SU-DHL-6 (cell line): ENCODE results near the gene HTR3C.

Experiments used
- H2AFZ ChIP-seq: fragments of 200-600 bp; sonication (generic); 2 replicates; pipeline ENCODE4 v1.6.1; 2014; ENCODE audit warnings: low read depth, mild to moderate bottlenecking, moderate library complexity, mixed read lengths, antibody characterized with exemption, low read length; ENCODE audit not compliant: severe bottlenecking
- H3F3A ChIP-seq: fragments of 200-600 bp; shearing (Covaris generic); 2 replicates; pipeline ENCODE4 v1.6.0; 2016; ENCODE audit warnings: antibody characterized with exemption, mild to moderate bottlenecking; ENCODE audit not compliant: insufficient read depth
- H3K27ac ChIP-seq: fragments of 200-600 bp; sonication (generic); 2 replicates; pipeline ENCODE4 v1.5.1; 2016; ENCODE audit warnings: low read depth, mild to moderate bottlenecking, low read length, moderate library complexity, mixed read lengths
- H3K27me3 ChIP-seq: fragments of 200-600 bp; sonication (generic), shearing (Covaris generic); 2 replicates; pipeline ENCODE4 v1.6.0; 2014; ENCODE audit warnings: mild to moderate bottlenecking, low read length
- H3K36me3 ChIP-seq: fragments of 200-600 bp; sonication (generic); 2 replicates; pipeline ENCODE4 v1.6.1; 2014; ENCODE audit warnings: mild to moderate bottlenecking, low read length, mixed read lengths
- H3K4me2 ChIP-seq: fragments of 300-600, 200-600 bp; shearing (Covaris generic), sonication (generic); 2 replicates; pipeline ENCODE4 v1.6.0; 2014; ENCODE audit warnings: low read length, low read depth, mild to moderate bottlenecking; ENCODE audit not compliant: poor library complexity, severe bottlenecking
- H3K4me3 ChIP-seq: fragments of 200-600 bp; sonication (generic); 2 replicates; pipeline ENCODE4 v1.5.1; 2014; ENCODE audit warnings: antibody characterized with exemption, low read length, mild to moderate bottlenecking, mixed read lengths; ENCODE audit not compliant: insufficient read depth, poor library complexity, severe bottlenecking
- H3K79me2 ChIP-seq: fragments of 200-600 bp; sonication (generic); 2 replicates; pipeline ENCODE4 v1.6.1; 2014; ENCODE audit warnings: mild to moderate bottlenecking, low read length, moderate library complexity; ENCODE audit not compliant: insufficient read depth
- H3K9ac ChIP-seq: fragments of 200-600 bp; sonication (generic); 2 replicates; pipeline ENCODE4 v1.7.0; 2014; ENCODE audit warnings: mild to moderate bottlenecking, low read length
- H3K9me2 ChIP-seq: fragments of 200-600 bp; sonication (generic); replicated peaks from 2 replicates; pipeline ENCODE4 v1.6.1; 2014; ENCODE audit warnings: low read length; ENCODE audit not compliant: insufficient read depth
- H3K9me3 ChIP-seq: fragments of 200-600 bp; sonication (generic); 2 replicates; pipeline ENCODE4 v1.6.1; 2014; ENCODE audit warnings: low read length, mixed read lengths; ENCODE audit not compliant: insufficient read depth
- H4K20me1 ChIP-seq: fragments of 200-600 bp; sonication (generic); 2 replicates; pipeline ENCODE4 v1.6.1; 2014; ENCODE audit warnings: low read depth, mild to moderate bottlenecking, antibody characterized with exemption, low read length, moderate library complexity, mixed read lengths
- EZH2phosphoT487 ChIP-seq: fragments of 200-600 bp; sonication (generic), shearing (Covaris generic); conservative IDR thresholded peaks from 2 replicates; pipeline ENCODE4 v1.6.1; 2018; ENCODE audit warnings: mild to moderate bottlenecking, antibody characterized with exemption, low read length, moderate library complexity, mixed read lengths
- TF ChIP-seq, protein P1 (sequence below): fragments of 200-600 bp; sonication (generic); IDR thresholded peaks from one replicate; pipeline ENCODE4 v1.5.1; 2017; ENCODE audit warnings: antibody characterized with exemption, mild to moderate bottlenecking, low read length, moderate library complexity; ENCODE audit not compliant: insufficient read depth, poor library complexity, severe bottlenecking

The HTR3C gene, protein sequence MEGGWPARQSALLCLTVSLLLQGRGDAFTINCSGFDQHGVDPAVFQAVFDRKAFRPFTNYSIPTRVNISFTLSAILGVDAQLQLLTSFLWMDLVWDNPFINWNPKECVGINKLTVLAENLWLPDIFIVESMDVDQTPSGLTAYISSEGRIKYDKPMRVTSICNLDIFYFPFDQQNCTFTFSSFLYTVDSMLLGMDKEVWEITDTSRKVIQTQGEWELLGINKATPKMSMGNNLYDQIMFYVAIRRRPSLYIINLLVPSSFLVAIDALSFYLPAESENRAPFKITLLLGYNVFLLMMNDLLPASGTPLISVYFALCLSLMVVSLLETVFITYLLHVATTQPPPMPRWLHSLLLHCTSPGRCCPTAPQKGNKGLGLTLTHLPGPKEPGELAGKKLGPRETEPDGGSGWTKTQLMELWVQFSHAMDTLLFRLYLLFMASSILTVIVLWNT

DNA sequence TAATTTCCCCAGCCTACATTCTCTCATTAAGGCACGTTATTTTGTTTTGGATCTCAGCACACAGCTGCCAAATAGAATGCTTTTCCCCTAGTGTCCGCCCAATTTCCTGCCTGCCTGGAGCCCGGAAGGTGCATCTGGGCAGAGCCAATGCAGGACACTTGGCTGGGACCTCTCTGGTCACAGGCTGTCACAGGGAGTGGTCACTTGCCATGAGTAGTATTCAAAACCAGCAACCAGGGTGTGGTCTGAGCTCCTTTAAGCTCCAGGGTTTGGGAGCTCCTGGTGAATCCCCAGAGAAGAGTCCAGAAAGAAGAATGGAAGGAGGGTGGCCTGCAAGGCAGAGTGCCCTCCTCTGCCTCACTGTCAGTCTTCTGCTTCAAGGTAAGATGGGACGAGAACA is at the start of gene HTR3C:
Gene HTR3C, plus strand, starts transcription at position 281 of the 400 bp plus-strand sequence. Its CDS starts 34 bp downstream, at position 315.
- H3K9me3 ChIP-seq = no peaks in the 10 kb centered on the region
- H3K27me3 ChIP-seq = no peaks in the 10 kb centered on the region
- no peaks in the 10 kb centered on the region for H4K20me1 ChIP-seq
- no peak within 1 kb of the TSS for H3K27ac ChIP-seq
- H3K9me2 ChIP-seq = no peaks in the 10 kb centered on the region
- H3K9ac ChIP-seq = no peak within 1 kb of the TSS
- H3K36me3 ChIP-seq = no peaks in the 10 kb centered on the region
- no peak within 1 kb of the TSS for H2AFZ ChIP-seq
- TF ChIP-seq, protein P1, sequence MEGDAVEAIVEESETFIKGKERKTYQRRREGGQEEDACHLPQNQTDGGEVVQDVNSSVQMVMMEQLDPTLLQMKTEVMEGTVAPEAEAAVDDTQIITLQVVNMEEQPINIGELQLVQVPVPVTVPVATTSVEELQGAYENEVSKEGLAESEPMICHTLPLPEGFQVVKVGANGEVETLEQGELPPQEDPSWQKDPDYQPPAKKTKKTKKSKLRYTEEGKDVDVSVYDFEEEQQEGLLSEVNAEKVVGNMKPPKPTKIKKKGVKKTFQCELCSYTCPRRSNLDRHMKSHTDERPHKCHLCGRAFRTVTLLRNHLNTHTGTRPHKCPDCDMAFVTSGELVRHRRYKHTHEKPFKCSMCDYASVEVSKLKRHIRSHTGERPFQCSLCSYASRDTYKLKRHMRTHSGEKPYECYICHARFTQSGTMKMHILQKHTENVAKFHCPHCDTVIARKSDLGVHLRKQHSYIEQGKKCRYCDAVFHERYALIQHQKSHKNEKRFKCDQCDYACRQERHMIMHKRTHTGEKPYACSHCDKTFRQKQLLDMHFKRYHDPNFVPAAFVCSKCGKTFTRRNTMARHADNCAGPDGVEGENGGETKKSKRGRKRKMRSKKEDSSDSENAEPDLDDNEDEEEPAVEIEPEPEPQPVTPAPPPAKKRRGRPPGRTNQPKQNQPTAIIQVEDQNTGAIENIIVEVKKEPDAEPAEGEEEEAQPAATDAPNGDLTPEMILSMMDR = no peak
- no peak for TF ChIP-seq EZH2phosphoT487
- no peaks in the 10 kb centered on the region for H3K79me2 ChIP-seq
- H3K4me2 ChIP-seq = no peak within 1 kb of the TSS
- H3K4me3 ChIP-seq = no peak within 1 kb of the TSS
- H3F3A ChIP-seq = no peaks in the 10 kb centered on the region

DNA sequence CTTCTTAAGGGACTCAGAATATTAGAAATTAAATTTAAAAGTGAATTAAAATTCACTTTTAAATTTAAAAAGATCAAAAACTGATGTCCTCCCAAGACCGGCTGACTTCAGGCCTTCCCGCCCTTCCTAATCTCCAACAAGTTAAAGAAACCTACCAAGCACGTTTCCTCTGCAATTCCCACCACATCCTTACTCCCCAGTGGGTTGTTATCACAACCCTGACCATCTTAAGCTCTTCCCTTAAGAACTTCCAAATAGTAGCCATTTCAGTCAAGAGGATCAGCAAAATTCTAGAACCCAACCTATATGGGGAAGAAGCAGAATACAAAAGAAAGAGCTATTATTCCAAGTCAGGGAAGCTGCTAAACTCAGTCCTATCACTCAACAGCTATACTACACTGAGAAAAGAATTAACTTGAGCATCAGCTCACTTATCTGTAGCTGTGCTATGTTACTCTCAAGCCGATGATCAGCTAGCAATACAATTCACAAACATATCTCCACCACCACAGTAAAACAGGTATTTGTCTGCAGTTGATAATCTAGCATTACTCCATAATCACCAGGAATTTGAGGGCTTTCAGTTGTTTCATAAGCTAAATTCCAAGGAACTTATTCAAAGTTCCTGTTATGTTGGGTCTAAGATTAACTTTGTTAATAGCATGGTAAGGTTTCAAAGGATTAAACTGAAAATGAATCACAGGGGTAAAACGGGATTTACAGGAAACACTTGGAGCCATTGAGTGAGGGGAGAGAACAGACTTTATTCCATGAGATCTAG is 49.5 kb upstream of the HTR3C start:
- Histone ChIP-seq H3K9me3 (no peaks in the 10 kb centered on the region), H3K4me3 (no peak overlapping the region), H3K9me2 (no peaks in the 10 kb centered on the region), H2AFZ (no peak overlapping the region), H3K36me3 (no peaks in the 10 kb centered on the region), H3K27me3 (no peaks in the 10 kb centered on the region), H3K27ac (no peak overlapping the region), H3K9ac (no peak overlapping the region), H4K20me1 (no peaks in the 10 kb centered on the region), H3F3A (peaks cover 21% of the 10 kb centered on the region), H3K79me2 (no peaks in the 10 kb centered on the region), H3K4me2 (no peak overlapping the region)
- TF ChIP-seq, protein P1 = no peak
- TF ChIP-seq EZH2phosphoT487 = no peak

DNA sequence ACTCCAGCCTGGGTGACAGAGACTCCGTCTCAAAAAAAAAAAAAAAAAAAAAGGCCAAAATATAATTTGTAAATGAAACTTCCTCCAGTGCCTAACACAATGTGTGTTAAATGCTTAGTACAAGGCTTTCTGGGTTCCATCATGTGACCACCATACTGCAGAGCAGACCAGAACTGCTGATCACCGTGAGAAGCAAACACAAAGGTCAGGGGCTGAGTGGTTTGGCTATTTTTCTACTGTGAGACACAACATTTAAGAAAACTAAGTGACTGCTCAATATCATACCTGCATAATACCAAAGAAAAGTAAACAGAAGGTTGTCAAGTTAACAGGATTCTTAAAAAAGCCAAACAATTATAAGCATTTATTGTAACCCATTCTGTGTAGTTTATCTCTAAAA is 48.4 kb upstream of the HTR3C start:
- H4K20me1 ChIP-seq = no peaks in the 10 kb centered on the region
- H3K79me2 ChIP-seq = no peaks in the 10 kb centered on the region

More for the DNA sequence above, 48.4 kb upstream of the HTR3C start:
- Histone ChIP-seq H3K27me3 (no peaks in the 10 kb centered on the region), H3K27ac (no peak overlapping the region), H3K9ac (no peak overlapping the region), H3K9me3 (no peaks in the 10 kb centered on the region), H3K9me2 (no peaks in the 10 kb centered on the region), H3K4me3 (no peak overlapping the region), H3F3A (peaks cover 31% of the 10 kb centered on the region), H2AFZ (no peak overlapping the region), H3K4me2 (no peak overlapping the region), H3K36me3 (no peaks in the 10 kb centered on the region)
- TF ChIP-seq, protein P1 = no peak
- no peak for TF ChIP-seq EZH2phosphoT487
